Keratinocyte (primary cell): ENCODE results near the gene SLC26A5. TPM values are rescaled to one million over a fixed set of nuclear protein-coding genes. Genes with fewer than 3 reads are reported as not detected.

Experiments
- DNase-seq: peaks from one replicate; pipeline ENCODE4 v3.0.0-alpha.2; 2011; ENCODE audit warnings: low read depth, missing footprints, low spot score
- FAIRE-seq: peaks from 2 replicates; lab custom pipeline; 2011; peaks lifted over from hg19 to GRCh38; lab: Jason Lieb, UNC
- H2AFZ ChIP-seq: 2 replicates; pipeline ENCODE4 v1.6.0; 2012; ENCODE audit warnings: low read length, control low read depth, inconsistent platforms; ENCODE audit not compliant: control insufficient read depth
- H3K27ac ChIP-seq: 2 replicates; pipeline ENCODE4 v1.5.1; 2011; ENCODE audit warnings: low read length; ENCODE audit not compliant: control insufficient read depth, insufficient read depth
- H3K27me3 ChIP-seq: 3 replicates; pipeline ENCODE4 v1.6.0; 2011; ENCODE audit warnings: low read length; ENCODE audit not compliant: control insufficient read depth, insufficient read depth; ENCODE audit errors: extremely low read depth
- H3K36me3 ChIP-seq, 2 experiments: 2 replicates in 1 of 2; 3 replicates in 1 of 2; pipeline ENCODE4 v1.5.1; 2011; ENCODE audit warnings: low read length in 2 of 2, mild to moderate bottlenecking in 1 of 2; ENCODE audit not compliant: control insufficient read depth in 2 of 2, insufficient read depth in 2 of 2; ENCODE audit errors: extremely low read depth in 1 of 2
- H3K4me1 ChIP-seq: 3 replicates; pipeline ENCODE4 v1.5.1; 2011; ENCODE audit warnings: low read length; ENCODE audit not compliant: control insufficient read depth, insufficient read depth; ENCODE audit errors: extremely low read depth
- H3K4me2 ChIP-seq: 3 replicates; pipeline ENCODE4 v1.6.0; 2011; ENCODE audit warnings: low read depth, low read length; ENCODE audit not compliant: control insufficient read depth, insufficient read depth; ENCODE audit errors: extremely low read depth
- H3K4me3 ChIP-seq, 3 experiments: fragments of 200-600 bp in 1 of 3; sonication (generic) in 1 of 3; 2 replicates in 2 of 3; 3 replicates in 1 of 3; pipeline ENCODE4 v1.5.1; 2011 to 2016; ENCODE audit warnings: low read length in 3 of 3, mild to moderate bottlenecking in 3 of 3, control low read depth in 2 of 3, inconsistent platforms in 1 of 3, low read depth in 1 of 3, mixed read lengths in 1 of 3, mixed run types in 1 of 3, moderate library complexity in 1 of 3; ENCODE audit not compliant: control insufficient read depth in 2 of 3, insufficient read depth in 2 of 3; ENCODE audit errors: extremely low read depth in 1 of 3
- H3K79me2 ChIP-seq: 2 replicates; pipeline ENCODE4 v1.6.0; 2012; ENCODE audit warnings: low read length; ENCODE audit not compliant: control insufficient read depth, insufficient read depth
- H3K9ac ChIP-seq: 3 replicates; pipeline ENCODE4 v1.6.0; 2011; ENCODE audit warnings: low read length; ENCODE audit not compliant: control insufficient read depth, insufficient read depth; ENCODE audit errors: extremely low read depth
- H3K9me1 ChIP-seq: 3 replicates; pipeline ENCODE4 v1.6.0; 2011; ENCODE audit warnings: low read length; ENCODE audit not compliant: control insufficient read depth, insufficient read depth; ENCODE audit errors: extremely low read depth
- H3K9me3 ChIP-seq: 2 replicates; pipeline ENCODE4 v1.5.1; 2012; ENCODE audit warnings: low read depth, low read length; ENCODE audit not compliant: control insufficient read depth
- H4K20me1 ChIP-seq: 3 replicates; pipeline ENCODE4 v1.6.0; 2011; ENCODE audit warnings: low read length; ENCODE audit not compliant: control insufficient read depth, insufficient read depth; ENCODE audit errors: extremely low read depth
- EZH2 ChIP-seq: IDR thresholded peaks from one replicate; pipeline ENCODE4 v1.6.1; 2012; ENCODE audit warnings: inconsistent platforms, mild to moderate bottlenecking, low read length, moderate library complexity
- dilution Hi-C: fragments of 300-500 bp; cut with MboI; formaldehyde crosslinking; loops from one replicate; pipeline ENCODE4 v1.7.0; 2020; ENCODE audit warnings: low sequenced_read_pairs; ENCODE audit not compliant: extremely low pct_ligation_motif_present
- polyA plus RNA-seq, 5 experiments: library from polyadenylated mRNA; depleted of rRNA in 3 of 5; stranded (reverse) in 3 of 5; stranded (forward) in 1 of 5; unstranded in 1 of 5; fragments of >200 nt; gene quantifications; 1 replicate in 1 of 5; 2 replicates in 3 of 5; 3 replicates in 1 of 5; pipeline versions ENCODE4 v1.2.1 to v1.2.3, GENCODE V29; 2011 to 2012; ENCODE audit warnings: missing spikeins in 2 of 5, low read depth in 1 of 5, low replicate concordance in 1 of 5
- TF ChIP-seq, protein P1 (sequence below), 3 experiments: IDR thresholded peaks in 1 of 3; conservative IDR thresholded peaks in 1 of 3; optimal IDR thresholded peaks in 1 of 3; 2 replicates in 2 of 3; 3 replicates in 1 of 3; pipeline versions ENCODE3 to v1.5.1; 2011; ENCODE audit warnings: low read length in 3 of 3, mild to moderate bottlenecking in 3 of 3, moderate library complexity in 2 of 3, control low read depth in 1 of 3, inconsistent platforms in 1 of 3; ENCODE audit not compliant: insufficient read depth in 2 of 3; ENCODE audit errors: extremely low read depth in 1 of 3

The SLC26A5 gene
- polyA plus RNA-seq, 1 donor (not counting 4 experiments of a cell fraction or from before 2014, with no cell fraction given) = not detected

GRCh38 chr7:103387242-103387641 is 58.8 kb downstream of the SLC26A5 start:
- TF ChIP-seq, protein P1, sequence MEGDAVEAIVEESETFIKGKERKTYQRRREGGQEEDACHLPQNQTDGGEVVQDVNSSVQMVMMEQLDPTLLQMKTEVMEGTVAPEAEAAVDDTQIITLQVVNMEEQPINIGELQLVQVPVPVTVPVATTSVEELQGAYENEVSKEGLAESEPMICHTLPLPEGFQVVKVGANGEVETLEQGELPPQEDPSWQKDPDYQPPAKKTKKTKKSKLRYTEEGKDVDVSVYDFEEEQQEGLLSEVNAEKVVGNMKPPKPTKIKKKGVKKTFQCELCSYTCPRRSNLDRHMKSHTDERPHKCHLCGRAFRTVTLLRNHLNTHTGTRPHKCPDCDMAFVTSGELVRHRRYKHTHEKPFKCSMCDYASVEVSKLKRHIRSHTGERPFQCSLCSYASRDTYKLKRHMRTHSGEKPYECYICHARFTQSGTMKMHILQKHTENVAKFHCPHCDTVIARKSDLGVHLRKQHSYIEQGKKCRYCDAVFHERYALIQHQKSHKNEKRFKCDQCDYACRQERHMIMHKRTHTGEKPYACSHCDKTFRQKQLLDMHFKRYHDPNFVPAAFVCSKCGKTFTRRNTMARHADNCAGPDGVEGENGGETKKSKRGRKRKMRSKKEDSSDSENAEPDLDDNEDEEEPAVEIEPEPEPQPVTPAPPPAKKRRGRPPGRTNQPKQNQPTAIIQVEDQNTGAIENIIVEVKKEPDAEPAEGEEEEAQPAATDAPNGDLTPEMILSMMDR (optimal IDR thresholded peaks at IDR 0.05 in 1 of 3, IDR thresholded peaks at IDR 0.05 in 1 of 3, conservative IDR thresholded peaks at IDR 0.05 in 1 of 3; ENCODE audit: extremely low read depth in 1 of 3, insufficient read depth in 2 of 3, low read length in 3 of 3) = no peak
- H3K27ac ChIP-seq = no peak overlapping the region
- no peak overlapping the region for H2AFZ ChIP-seq
- H3K4me1 ChIP-seq = no peaks in the 10 kb centered on the region
- no peaks in the 10 kb centered on the region for H3K36me3 ChIP-seq
- no peaks in the 10 kb centered on the region for H3K27me3 ChIP-seq
- H4K20me1 ChIP-seq = no peaks in the 10 kb centered on the region
- H3K79me2 ChIP-seq = no peaks in the 10 kb centered on the region
- no peaks in the 10 kb centered on the region for H3K9me1 ChIP-seq
- H3K4me2 ChIP-seq = no peak overlapping the region
- no peaks in the 10 kb centered on the region for H3K9me3 ChIP-seq
- FAIRE-seq = no peak
- no peak overlapping the region for H3K9ac ChIP-seq
- H3K4me3 ChIP-seq = no peak overlapping the region
- DNase-seq = no peak
- dilution Hi-C loops = no loop called here

DNA sequence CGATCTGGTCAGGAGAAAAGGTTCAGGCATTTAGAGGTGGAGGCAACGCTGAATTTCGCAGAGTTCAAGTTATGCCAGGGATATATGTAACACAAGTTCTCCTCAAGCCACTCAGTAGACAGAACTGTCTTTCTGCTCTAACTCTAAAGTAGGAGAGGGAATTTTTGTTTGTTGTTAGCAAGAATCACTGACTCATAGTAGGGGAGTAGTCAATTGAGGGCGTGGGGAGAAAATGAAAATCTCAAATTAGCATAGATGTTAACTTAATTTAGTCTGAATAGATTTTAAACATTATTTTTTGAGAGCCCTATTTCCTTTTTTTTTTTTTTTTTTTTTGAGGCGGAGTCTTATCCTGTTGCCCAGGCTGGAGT is 64.0 kb downstream of the SLC26A5 start:
- Histone ChIP-seq H3K4me1 (no peaks in the 10 kb centered on the region), H3K4me2 (no peak overlapping the region), H2AFZ (no peak overlapping the region), H3K79me2 (no peaks in the 10 kb centered on the region), H3K27ac (no peak overlapping the region), H3K36me3 (no peaks in the 10 kb centered on the region), H3K9me1 (no peaks in the 10 kb centered on the region), H3K4me3 (no peak overlapping the region), H3K9ac (no peak overlapping the region), H3K27me3 (no peaks in the 10 kb centered on the region), H3K9me3 (no peaks in the 10 kb centered on the region), H4K20me1 (no peaks in the 10 kb centered on the region)
- DNase-seq = no peak
- FAIRE-seq = no peak
- dilution Hi-C loops = no loop called here
- no peak for TF ChIP-seq EZH2
- TF ChIP-seq, protein P1 (optimal IDR thresholded peaks at IDR 0.05 in 1 of 3, IDR thresholded peaks at IDR 0.05 in 1 of 3, conservative IDR thresholded peaks at IDR 0.05 in 1 of 3; ENCODE audit: extremely low read depth in 1 of 3, insufficient read depth in 2 of 3, low read length in 3 of 3) = no peak
